ENCODE measurements around the gene NT5E.

DNA sequence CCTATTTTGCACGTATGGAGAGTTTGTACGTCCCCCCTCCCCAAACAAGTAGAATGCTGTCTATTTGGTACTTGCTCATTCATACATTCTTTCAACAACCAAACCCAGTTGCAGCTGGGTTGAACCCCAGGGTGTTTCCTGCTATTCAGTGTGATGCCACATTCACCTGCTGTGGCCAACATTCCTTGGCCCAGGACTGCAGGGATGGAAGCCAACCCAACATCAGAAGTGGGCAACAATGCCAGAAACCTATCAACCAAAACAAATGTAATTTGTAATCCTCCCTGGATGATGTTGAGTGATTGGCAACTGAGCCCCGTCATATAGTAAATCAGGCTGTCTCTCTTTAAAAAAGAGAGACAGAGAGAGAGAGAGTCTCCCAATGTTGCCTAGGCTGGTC lies 8.9 kb downstream of the NT5E start:
- TF ChIP-seq, protein P1, sequence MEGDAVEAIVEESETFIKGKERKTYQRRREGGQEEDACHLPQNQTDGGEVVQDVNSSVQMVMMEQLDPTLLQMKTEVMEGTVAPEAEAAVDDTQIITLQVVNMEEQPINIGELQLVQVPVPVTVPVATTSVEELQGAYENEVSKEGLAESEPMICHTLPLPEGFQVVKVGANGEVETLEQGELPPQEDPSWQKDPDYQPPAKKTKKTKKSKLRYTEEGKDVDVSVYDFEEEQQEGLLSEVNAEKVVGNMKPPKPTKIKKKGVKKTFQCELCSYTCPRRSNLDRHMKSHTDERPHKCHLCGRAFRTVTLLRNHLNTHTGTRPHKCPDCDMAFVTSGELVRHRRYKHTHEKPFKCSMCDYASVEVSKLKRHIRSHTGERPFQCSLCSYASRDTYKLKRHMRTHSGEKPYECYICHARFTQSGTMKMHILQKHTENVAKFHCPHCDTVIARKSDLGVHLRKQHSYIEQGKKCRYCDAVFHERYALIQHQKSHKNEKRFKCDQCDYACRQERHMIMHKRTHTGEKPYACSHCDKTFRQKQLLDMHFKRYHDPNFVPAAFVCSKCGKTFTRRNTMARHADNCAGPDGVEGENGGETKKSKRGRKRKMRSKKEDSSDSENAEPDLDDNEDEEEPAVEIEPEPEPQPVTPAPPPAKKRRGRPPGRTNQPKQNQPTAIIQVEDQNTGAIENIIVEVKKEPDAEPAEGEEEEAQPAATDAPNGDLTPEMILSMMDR (IDR thresholded peaks at IDR 0.05; ENCODE audit: insufficient read depth, low read length, poor library complexity, severe bottlenecking) = no peak
- no peak for TF ChIP-seq EZH2phosphoT487 (conservative IDR thresholded peaks at IDR 0.05; ENCODE audit: low read length)
